Measurements from ENCODE around the gene RCE1. TPM values are rescaled to one million over a fixed set of nuclear protein-coding genes. Genes with fewer than 3 reads are reported as not detected.
A peak's percentile ranks its signal among the peaks of the same experiment; 100 is the strongest.
"Not testable (repeated sequence)": the region's sequence is repeated elsewhere in the genome, so short reads cannot be mapped to it uniquely, and the experiment has no call there.

The RCE1 gene
- 10 to 100 TPM; 32.2 to 54.4 (median 42.8) TPM for total RNA-seq

- Histone ChIP-seq H3K4me3 (peak within 1 kb of the TSS; percentile 92), H3K9me3 (no peaks in the 10 kb centered on the region), H3K27ac (peak within 1 kb of the TSS; percentile 95), H3K4me1 (peaks cover 41% of the 10 kb centered on the region), H3K36me3 (peaks cover 51% of the 10 kb centered on the region), H3K27me3 (no peaks in the 10 kb centered on the region)
- peak; percentile 90 for DNase-seq (ENCODE audit: low spot score in 2 of 2)
- TF ChIP-seq POLR2AphosphoS5 (IDR thresholded peaks at IDR 0.05), result peak; percentile 26 to 89 (median 58)
- TF ChIP-seq EP300 (IDR thresholded peaks at IDR 0.05), result no peak
- no peak for TF ChIP-seq CTCF (IDR thresholded peaks at IDR 0.05)
- peak; percentile 81 to 93 for TF ChIP-seq POLR2A (IDR thresholded peaks at IDR 0.05)
- WGBS, result no CpG with 5 or more reads among the region's 98 CpGs
These were observed at the start of gene RCE1 for GRCh38 chr11:66842896-66843775. TSS of gene RCE1 (plus strand) at chr11:66843441. CDS start at chr11:66843456, 15 bp downstream.

- peaks cover 23% of the 10 kb centered on the region for H3K36me3 ChIP-seq
- H3K4me3 ChIP-seq; H3K27me3 ChIP-seq; H3K4me1 ChIP-seq; H3K9me3 ChIP-seq; DNase-seq (ENCODE audit: low spot score in 2 of 2); H3K27ac ChIP-seq: not testable (repeated sequence)
These were observed 43.4 kb upstream of the RCE1 start for GRCh38 chr11:66799815-66800214.

GRCh38 chr11:66800720-66801428 lies 42.4 kb upstream of the RCE1 start:
- H3K4me3 ChIP-seq, result no peak overlapping the region
- TF ChIP-seq POLR2A (IDR thresholded peaks at IDR 0.05), result no peak
- no peak for TF ChIP-seq CTCF (IDR thresholded peaks at IDR 0.05)
- TF ChIP-seq POLR2AphosphoS5 (IDR thresholded peaks at IDR 0.05), result no peak
- TF ChIP-seq EP300 (IDR thresholded peaks at IDR 0.05), result no peak
- no peak overlapping the region for H3K27ac ChIP-seq
- H3K27me3 ChIP-seq, result no peaks in the 10 kb centered on the region
- H3K4me1 ChIP-seq, result no peaks in the 10 kb centered on the region
- H3K36me3 ChIP-seq, result peaks cover 33% of the 10 kb centered on the region
- H3K9me3 ChIP-seq, result no peaks in the 10 kb centered on the region
- WGBS, result 94% methylated on average over 5 of the region's 5 CpGs
- DNase-seq (ENCODE audit: low spot score in 2 of 2), result no peak

GRCh38 chr11:66809592-66809991 lies 33.6 kb upstream of the RCE1 start:
- H3K27ac ChIP-seq, result no peak overlapping the region
- no peak for DNase-seq (ENCODE audit: low spot score in 2 of 2)
- H3K27me3 ChIP-seq, result no peaks in the 10 kb centered on the region
- WGBS, result 94% methylated on average over 3 of the region's 3 CpGs
- peaks cover 22% of the 10 kb centered on the region for H3K36me3 ChIP-seq
- H3K4me1 ChIP-seq, result no peaks in the 10 kb centered on the region
- TF ChIP-seq CTCF (IDR thresholded peaks at IDR 0.05), result no peak
- no peak for TF ChIP-seq EP300 (IDR thresholded peaks at IDR 0.05)
- TF ChIP-seq POLR2A (IDR thresholded peaks at IDR 0.05), result no peak
- TF ChIP-seq POLR2AphosphoS5 (IDR thresholded peaks at IDR 0.05), result no peak
- H3K4me3 ChIP-seq, result no peak overlapping the region
- no peaks in the 10 kb centered on the region for H3K9me3 ChIP-seq

- DNase-seq (ENCODE audit: low spot score in 2 of 2), result no peak
- no peak for TF ChIP-seq POLR2AphosphoS5 (IDR thresholded peaks at IDR 0.05)
- TF ChIP-seq POLR2A (IDR thresholded peaks at IDR 0.05), result no peak
- no peak for TF ChIP-seq CTCF (IDR thresholded peaks at IDR 0.05)
- TF ChIP-seq EP300 (IDR thresholded peaks at IDR 0.05), result no peak
- 96% methylated on average over 1 of the region's 1 CpG for WGBS
- Histone ChIP-seq H3K27me3 (no peaks in the 10 kb centered on the region), H3K27ac (no peak overlapping the region), H3K4me3 (no peak overlapping the region), H3K36me3 (peaks cover 11% of the 10 kb centered on the region), H3K4me1 (no peaks in the 10 kb centered on the region), H3K9me3 (no peaks in the 10 kb centered on the region)
These were observed 32.6 kb upstream of the RCE1 start for GRCh38 chr11:66810576-66811185.

All from suprapubic skin (tissue), 4 donors.